ENCODE measurements around the gene UCN3.
A peak's percentile ranks its signal among the peaks of the same experiment; 100 is the strongest.

The UCN3 gene

DNA sequence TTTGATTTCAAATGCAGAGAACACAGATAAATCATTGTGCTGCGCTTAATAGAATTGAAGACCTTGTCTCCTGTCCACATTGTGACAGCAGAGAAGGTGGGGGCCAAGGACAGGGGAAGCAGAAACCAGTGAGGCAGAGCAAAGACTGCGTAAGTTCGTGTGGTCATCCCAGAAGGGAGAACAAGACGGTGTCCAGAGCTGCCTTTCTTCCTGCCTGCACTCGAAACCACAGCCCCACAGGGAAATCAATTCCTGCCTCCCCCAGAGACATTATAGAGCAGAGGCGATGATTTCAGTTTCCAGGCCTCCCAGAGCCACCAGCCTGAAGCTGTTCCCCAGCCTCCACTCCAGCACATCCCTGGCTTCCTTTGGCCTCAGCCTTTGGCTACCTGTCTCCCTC lies 39.7 kb upstream of the UCN3 start:
- no peak for DNase-seq
- no peaks in the 10 kb centered on the region for H3K36me3 ChIP-seq
- H3K27me3 ChIP-seq, result no peaks in the 10 kb centered on the region; the same call in 1 of the 2 replicates
- TF ChIP-seq, protein P1, sequence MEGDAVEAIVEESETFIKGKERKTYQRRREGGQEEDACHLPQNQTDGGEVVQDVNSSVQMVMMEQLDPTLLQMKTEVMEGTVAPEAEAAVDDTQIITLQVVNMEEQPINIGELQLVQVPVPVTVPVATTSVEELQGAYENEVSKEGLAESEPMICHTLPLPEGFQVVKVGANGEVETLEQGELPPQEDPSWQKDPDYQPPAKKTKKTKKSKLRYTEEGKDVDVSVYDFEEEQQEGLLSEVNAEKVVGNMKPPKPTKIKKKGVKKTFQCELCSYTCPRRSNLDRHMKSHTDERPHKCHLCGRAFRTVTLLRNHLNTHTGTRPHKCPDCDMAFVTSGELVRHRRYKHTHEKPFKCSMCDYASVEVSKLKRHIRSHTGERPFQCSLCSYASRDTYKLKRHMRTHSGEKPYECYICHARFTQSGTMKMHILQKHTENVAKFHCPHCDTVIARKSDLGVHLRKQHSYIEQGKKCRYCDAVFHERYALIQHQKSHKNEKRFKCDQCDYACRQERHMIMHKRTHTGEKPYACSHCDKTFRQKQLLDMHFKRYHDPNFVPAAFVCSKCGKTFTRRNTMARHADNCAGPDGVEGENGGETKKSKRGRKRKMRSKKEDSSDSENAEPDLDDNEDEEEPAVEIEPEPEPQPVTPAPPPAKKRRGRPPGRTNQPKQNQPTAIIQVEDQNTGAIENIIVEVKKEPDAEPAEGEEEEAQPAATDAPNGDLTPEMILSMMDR (IDR thresholded peaks at IDR 0.05; ENCODE audit: low read depth, low read length), result no peak
- no peak overlapping the region for H3K4me3 ChIP-seq (ENCODE audit: low read depth, low read length)
- no peaks in the 10 kb centered on the region for H3K9me3 ChIP-seq
- no peaks in the 10 kb centered on the region for H3K4me1 ChIP-seq

DNA sequence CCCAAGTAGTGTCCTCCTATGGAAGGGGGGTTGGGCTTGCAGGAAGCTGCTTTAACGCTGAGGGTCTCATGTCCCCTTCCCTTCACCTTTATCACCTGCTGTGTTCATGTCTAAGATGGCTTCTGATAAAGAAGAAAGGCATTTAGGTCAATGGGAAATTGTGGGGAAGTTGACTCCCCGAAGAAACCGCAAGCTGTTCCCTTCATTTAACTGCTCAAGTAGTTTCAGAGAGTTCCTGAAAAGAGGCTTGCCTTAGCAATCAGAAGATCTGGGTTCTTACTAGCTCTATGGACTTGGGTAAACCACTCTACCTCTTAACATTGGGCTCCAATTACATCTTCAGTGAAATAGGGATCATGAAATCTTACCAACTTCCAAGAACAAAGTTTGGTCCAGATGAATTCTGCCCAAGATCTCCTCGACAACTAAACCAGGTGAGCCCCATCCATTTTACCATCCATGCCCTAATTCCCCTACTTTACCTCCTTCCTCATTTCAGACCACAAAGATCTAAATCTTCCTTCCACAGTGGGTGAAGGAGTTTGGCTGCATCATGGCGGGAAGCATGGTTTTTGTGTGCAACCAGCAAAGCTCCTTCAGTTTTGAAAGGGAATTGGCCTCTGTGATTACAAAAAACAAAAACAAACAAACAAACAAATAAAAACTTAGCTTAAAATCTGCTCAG lies 30.4 kb upstream of the UCN3 start:
- Histone ChIP-seq H3K4me3 (ENCODE audit: low read depth, low read length) (no peak overlapping the region), H3K4me1 (no peaks in the 10 kb centered on the region), H3K27me3 (no peaks in the 10 kb centered on the region), H3K36me3 (no peaks in the 10 kb centered on the region), H3K9me3 (no peaks in the 10 kb centered on the region)
- TF ChIP-seq, protein P1 (IDR thresholded peaks at IDR 0.05; ENCODE audit: low read depth, low read length), result no peak
- no peak for DNase-seq

DNA sequence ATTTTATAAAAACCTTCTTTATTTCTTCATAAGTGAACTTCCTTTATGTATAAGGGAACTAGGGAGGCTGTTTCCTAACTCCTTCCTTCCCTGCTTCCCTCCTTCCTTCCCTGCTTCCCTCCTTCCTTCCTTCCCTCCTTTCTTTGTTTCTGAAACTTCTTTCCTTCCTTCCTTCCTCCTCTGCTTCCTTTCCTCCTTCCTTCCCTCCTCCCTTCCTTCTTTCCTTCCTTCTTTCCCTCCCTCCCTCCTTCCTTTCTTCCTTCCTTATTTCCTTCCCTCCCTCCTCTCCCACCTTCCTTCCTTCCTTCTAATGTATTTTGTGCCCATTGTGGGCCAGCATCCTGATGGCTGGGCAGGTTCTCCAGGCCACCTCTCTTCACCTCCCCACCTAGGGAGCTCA lies 26.8 kb upstream of the UCN3 start:
- H3K4me1 ChIP-seq, result no peaks in the 10 kb centered on the region
- no peak overlapping the region for H3K4me3 ChIP-seq (ENCODE audit: low read depth, low read length)
- DNase-seq, result no peak
- no peaks in the 10 kb centered on the region for H3K36me3 ChIP-seq
- H3K9me3 ChIP-seq, result no peaks in the 10 kb centered on the region
- TF ChIP-seq, protein P1 (IDR thresholded peaks at IDR 0.05; ENCODE audit: low read depth, low read length), result no peak
- H3K27me3 ChIP-seq, result no peaks in the 10 kb centered on the region

DNA sequence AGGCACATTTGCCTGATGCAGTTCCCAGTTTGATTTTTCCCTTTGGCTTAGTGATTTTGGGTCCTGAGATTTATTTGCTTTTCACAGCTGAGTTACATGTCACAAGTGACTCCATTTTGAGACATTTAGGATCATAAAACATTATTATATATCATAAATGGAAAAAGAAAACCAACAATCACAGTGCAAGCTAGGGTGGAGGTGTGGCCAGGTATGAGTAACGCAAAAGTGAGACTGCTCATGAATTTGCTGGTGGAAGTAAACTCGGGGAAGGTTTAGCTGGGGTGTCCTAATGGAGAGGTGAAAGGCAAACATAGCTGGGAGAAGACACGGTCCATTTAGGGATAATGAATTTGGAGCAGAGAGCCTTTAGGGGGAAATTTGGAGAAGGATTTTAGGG lies 21.7 kb upstream of the UCN3 start:
- H3K4me1 ChIP-seq, result no peaks in the 10 kb centered on the region
- H3K4me3 ChIP-seq (ENCODE audit: low read depth, low read length), result no peak overlapping the region
- DNase-seq, result no peak
- H3K9me3 ChIP-seq, result no peaks in the 10 kb centered on the region
- no peaks in the 10 kb centered on the region for H3K27me3 ChIP-seq
- no peaks in the 10 kb centered on the region for H3K36me3 ChIP-seq
- TF ChIP-seq, protein P1 (IDR thresholded peaks at IDR 0.05; ENCODE audit: low read depth, low read length), result no peak

DNA sequence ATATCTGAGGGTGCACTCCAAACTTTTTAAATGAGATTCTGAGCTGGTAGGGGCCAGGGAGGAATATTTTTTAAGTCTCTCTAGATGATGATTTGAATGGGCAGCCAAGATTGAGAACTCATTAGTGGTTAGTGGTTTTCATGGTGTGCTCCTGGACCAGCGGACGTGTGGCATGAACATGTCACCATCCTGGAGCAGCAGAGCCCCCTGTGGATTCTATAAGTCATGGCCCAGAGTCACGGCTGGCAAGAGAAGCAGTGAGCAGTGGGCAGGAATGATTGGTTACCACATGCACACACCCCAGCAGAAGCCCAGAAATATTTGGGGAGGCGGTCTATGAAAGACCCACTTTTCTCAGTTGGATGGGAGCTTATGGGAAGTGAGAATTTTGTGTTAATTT lies 21.2 kb upstream of the UCN3 start:
- H3K27me3 ChIP-seq, result no peaks in the 10 kb centered on the region; the same call in 1 of the 2 replicates
- TF ChIP-seq, protein P1 (IDR thresholded peaks at IDR 0.05; ENCODE audit: low read depth, low read length), result 0 out of 2 replicates have a peak, but pooled peaks have one; percentile 16
- no peaks in the 10 kb centered on the region for H3K4me1 ChIP-seq
- H3K9me3 ChIP-seq, result no peaks in the 10 kb centered on the region
- no peak overlapping the region for H3K4me3 ChIP-seq (ENCODE audit: low read depth, low read length)
- DNase-seq, result no peak
- no peaks in the 10 kb centered on the region for H3K36me3 ChIP-seq

DNA sequence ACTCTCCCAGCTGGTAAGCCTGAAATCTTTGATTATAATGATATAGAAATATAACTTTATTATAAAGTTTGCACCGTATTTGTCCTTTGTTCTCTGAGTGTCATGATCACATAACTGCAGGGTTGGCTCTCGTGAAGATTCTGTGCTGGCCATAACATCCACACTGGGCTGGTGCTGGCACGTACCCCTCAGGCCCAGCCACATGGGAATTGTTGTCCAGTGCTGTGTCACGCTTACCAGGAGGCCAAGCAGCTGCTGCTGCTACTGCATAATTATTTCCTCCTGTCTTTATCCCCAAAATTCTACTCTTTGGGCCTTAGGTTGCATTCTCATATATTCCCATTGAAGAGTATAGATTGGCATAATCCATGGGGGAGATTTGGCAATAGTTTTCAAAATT lies 20.8 kb upstream of the UCN3 start:
- H3K9me3 ChIP-seq, result no peaks in the 10 kb centered on the region
- H3K4me3 ChIP-seq (ENCODE audit: low read depth, low read length), result no peak overlapping the region
- H3K36me3 ChIP-seq, result no peaks in the 10 kb centered on the region
- H3K27me3 ChIP-seq, result no peaks in the 10 kb centered on the region; the same call in 1 of the 2 replicates
- no peaks in the 10 kb centered on the region for H3K4me1 ChIP-seq
- TF ChIP-seq, protein P1 (IDR thresholded peaks at IDR 0.05; ENCODE audit: low read depth, low read length), result no peak
- DNase-seq, result no peak

All from BE2C (cell line).